Activated naive CD4-positive, alpha-beta T cell (primary cell): ENCODE measurements around the gene CHRNA10.

ENCODE experiments used
- DNase-seq, 4 experiments: peaks; one replicate each; lab custom pipeline; 2025; lab: John Stamatoyannopoulos, UW

Gene CHRNA10

DNA sequence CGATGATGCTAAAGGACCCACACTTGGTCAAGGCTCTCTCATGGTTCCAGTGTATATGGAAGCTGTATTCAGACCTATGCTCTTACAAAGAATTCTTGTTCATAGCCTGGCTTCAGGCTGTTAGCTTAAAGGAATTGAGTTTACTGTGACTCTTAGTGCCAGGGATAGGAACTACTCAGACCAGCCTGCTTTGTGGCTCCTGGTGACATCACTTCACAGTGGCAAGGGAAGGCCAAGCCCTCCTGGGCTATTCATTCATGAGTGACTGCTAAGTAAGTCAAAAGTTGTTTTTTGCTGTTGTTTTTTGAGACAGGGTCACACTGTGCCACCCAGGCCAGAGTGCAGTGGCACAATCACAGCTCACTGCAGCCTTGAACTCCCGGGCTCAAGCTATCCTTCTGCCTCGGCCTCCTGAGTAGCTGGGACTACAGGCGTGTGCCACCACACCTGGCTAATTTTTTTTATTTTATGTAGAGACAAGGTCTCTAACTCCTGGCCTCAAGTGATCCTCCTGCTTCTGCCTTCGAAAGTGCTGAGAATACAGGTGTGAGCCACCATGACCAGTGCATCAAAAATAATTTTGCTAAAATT is 39.0 kb downstream of the CHRNA10 start:
- DNase-seq: no peak

- DNase-seq: no peak
Observed at GRCh38 chr11:3631331-3631730, 39.9 kb downstream of the CHRNA10 start.

GRCh38 chr11:3627291-3627690 is 43.9 kb downstream of the CHRNA10 start:
- DNase-seq: no peak

GRCh38 chr11:3626250-3626960 is 44.8 kb downstream of the CHRNA10 start:
- DNase-seq: no peak

DNA sequence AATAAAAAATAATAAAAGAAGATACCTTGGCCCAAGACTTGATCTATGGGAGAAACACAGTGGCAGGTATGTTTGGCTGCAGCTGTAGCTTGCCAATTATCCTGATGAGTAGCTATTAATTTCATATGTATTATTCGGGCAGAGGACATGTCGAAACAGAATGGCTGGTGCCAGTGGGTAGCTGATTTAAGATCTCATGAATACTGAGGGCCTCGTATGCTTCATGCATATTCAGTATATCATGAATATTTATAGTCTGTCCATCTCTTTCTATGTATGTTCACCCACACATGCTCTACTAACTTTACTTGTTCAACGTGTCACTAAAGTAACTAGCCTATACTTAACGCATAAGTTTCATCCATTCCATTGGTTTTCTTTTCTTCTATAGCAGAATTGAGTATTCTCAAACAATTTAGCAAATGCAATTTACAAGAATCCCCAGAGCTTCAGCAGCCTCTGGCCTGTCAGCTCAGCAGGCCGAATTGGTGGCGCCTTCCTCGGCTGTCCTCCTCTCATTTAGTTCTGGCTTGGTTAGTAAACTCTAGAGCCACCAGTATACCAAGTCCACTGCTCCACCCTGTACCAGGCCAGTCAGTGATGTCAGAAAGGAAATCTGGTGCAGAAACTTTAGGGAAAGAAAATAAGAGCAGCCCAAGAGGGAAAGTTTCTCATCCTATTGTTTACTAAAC is 47.3 kb downstream of the CHRNA10 start:
- no peak for DNase-seq

DNA sequence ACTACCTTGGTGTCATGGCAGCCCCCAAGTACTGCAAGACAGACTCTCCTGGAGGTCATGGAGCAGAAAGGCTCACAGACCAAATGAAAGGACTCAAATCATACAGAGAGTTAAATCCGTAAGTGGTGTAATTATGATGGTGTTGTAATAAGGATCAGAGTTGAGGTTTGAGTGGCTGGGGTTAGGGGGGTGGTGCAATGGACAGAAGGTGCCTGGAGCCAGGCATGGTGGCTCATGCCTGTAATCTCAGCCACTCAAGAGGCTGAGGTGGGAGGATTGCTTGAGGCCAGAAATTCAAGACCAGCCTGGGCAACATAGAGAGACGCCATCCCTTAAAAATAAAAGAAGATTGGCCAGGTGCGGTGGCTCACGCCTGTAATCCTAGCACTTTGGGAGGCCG is 48.1 kb downstream of the CHRNA10 start:
- no peak for DNase-seq

- no peak for DNase-seq
Observed at GRCh38 chr11:3622521-3622920, 48.7 kb downstream of the CHRNA10 start.

DNA sequence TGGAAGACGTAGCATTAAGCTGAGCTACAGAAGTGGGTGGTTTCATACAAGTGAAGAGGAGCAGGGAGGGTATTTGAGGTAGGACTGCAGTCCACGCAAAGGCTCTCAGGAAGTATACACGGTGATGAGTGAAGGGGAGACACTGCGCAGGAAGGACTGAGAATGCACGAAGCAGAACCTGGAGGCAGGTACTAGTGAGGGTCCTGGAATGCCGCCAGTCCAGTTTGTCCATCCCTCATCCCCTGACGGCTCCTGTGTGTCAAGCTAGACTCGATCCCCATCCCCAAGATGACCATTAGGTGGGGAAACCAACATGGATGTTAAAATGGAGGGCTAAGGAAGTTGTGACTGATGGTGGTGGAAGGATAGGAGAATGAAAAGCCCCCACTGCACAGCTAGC is 53.2 kb downstream of the CHRNA10 start:
- no peak for DNase-seq

GRCh38 chr11:3616721-3617460 is 54.3 kb downstream of the CHRNA10 start:
- DNase-seq: no peak

- DNase-seq: no peak
Observed at GRCh38 chr11:3615998-3616397, 55.2 kb downstream of the CHRNA10 start.
